ENCODE measurements around the gene MTREX.
A peak's percentile ranks its signal among the peaks of the same experiment; 100 is the strongest.

Gene MTREX

DNA sequence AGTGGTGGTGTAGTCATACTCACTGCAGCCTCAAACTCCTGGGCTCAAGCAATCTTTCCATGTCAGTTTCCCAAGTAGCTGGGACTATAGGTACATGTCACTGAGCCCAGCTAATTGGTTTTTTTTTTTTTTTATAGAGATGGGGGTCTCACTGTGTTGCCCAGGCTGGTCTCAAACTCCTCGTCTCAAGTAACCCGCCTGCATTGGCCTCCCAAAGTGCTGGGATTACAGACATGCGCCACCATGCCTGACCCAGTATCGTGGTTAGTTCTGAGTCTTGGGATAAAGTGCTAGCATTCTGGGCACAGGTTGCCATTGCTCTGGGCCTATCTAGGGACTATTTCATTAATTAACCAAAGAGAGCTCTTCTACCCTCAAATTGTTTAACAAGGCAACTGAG, 118.7 kb downstream of the MTREX start:
- Histone ChIP-seq H3K27me3 (ENCODE audit: control insufficient read depth in 1 of 2, insufficient read depth in 2 of 2, low read length in 2 of 2) (no peaks in the 10 kb centered on the region), H3K4me3 (ENCODE audit: low read length in 2 of 2) (no peak overlapping the region), H3K9me3 (ENCODE audit: control insufficient read depth in 2 of 2, low read length in 2 of 2) (no peaks in the 10 kb centered on the region), H3K4me1 (ENCODE audit: control insufficient read depth, insufficient read depth, low read length) (peaks cover 19% of the 10 kb centered on the region), H3K36me3 (ENCODE audit: control insufficient read depth in 2 of 2, insufficient read depth in 2 of 2, low read length in 2 of 2) (peaks cover 23 to 38% of the 10 kb centered on the region in 2 donors), H3K9ac (ENCODE audit: low read length in 2 of 2) (no peak overlapping the region), H3K27ac (ENCODE audit: low read length) (no peak overlapping the region)

DNA sequence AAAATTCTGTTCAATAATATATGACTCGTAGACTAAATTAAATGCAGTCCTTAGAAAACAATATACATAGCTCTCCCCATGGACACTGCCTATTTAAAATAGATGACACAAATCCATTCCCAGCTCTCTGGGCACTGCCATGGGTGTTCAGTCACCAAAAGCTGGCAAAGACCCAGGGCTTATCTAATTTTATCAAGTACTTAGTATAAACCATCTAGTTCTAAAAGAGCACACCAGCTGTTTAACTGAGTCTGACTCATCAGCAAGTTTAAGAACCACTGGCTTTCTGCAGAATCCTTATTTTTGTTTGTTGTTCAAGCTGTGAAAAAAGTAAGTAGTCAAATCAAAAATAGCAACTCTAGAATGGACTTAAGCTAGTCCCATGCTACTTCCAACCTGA, 119.4 kb downstream of the MTREX start:
- Histone ChIP-seq H3K9ac (ENCODE audit: low read length in 2 of 2) (no peak overlapping the region), H3K27ac (ENCODE audit: low read length) (no peak overlapping the region), H3K4me1 (ENCODE audit: control insufficient read depth, insufficient read depth, low read length) (peaks cover 18% of the 10 kb centered on the region), H3K27me3 (ENCODE audit: control insufficient read depth in 1 of 2, insufficient read depth in 2 of 2, low read length in 2 of 2) (no peaks in the 10 kb centered on the region), H3K36me3 (ENCODE audit: control insufficient read depth in 2 of 2, insufficient read depth in 2 of 2, low read length in 2 of 2) (peaks cover 23 to 37% of the 10 kb centered on the region in 2 donors), H3K9me3 (ENCODE audit: control insufficient read depth in 2 of 2, low read length in 2 of 2) (no peaks in the 10 kb centered on the region), H3K4me3 (ENCODE audit: low read length in 2 of 2) (no peak overlapping the region)

DNA sequence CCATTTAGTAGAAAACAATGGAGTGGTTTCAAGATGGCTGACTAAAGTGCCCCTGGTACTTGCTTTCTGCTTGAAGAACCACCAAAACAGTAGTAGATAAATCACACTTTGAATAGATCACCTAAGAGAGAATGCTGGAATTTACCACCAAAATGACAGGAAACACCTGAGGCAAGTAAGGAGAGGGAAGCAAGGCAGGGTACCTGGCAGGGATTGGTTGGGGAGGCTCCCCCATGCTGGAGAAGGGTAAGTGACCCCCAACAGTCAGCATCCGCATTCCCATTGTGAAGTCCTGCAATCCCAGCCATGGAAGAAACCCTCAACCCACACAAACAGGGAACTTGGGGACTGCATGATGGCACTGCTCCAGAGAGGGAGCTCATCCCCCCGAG, 121.4 kb downstream of the MTREX start:
- H3K27ac ChIP-seq (ENCODE audit: low read length) = peak overlapping the region; percentile 6
- H3K27me3 ChIP-seq (ENCODE audit: control insufficient read depth in 1 of 2, insufficient read depth in 2 of 2, low read length in 2 of 2) = no peaks in the 10 kb centered on the region
- no peak overlapping the region for H3K9ac ChIP-seq (ENCODE audit: low read length in 2 of 2)
- peaks cover 9 to 22% of the 10 kb centered on the region in 2 donors for H3K36me3 ChIP-seq (ENCODE audit: control insufficient read depth in 2 of 2, insufficient read depth in 2 of 2, low read length in 2 of 2)
- no peak overlapping the region for H3K4me3 ChIP-seq (ENCODE audit: low read length in 2 of 2)
- peaks cover 15% of the 10 kb centered on the region for H3K4me1 ChIP-seq (ENCODE audit: control insufficient read depth, insufficient read depth, low read length)
- no peaks in the 10 kb centered on the region for H3K9me3 ChIP-seq (ENCODE audit: control insufficient read depth in 2 of 2, low read length in 2 of 2)

DNA sequence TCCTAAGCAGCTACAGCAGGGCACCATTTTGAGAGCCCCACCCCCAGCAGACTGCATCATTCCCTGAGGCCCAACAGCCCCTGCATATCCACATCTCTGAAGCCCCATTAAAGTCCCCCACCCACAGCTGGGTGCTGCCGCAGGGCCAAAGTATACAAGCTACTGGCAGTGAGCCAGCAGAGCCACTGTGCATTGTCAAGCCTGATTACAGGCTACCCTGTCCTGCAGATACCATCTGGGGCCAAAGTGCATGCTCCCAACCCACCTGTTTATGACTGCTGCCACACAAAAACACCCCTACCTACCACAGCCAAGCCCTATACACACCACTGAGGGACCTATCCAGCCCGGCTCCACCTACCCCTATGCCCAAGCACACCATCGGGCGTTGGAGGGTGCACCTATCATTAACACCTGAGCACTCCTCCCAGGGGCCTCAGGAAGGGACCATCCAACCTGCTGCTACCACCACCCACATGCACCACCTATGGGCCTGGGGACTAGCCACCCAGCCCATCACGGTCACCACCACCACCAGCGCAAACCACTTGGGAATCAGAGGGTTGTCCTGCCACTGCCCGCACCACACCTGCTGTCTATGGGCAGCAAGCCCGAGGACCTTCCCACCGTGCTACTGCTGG, 121.9 kb downstream of the MTREX start:
- H3K4me3 ChIP-seq (ENCODE audit: low read length in 2 of 2) = peak overlapping the region; percentile 16 to 23
- H3K9ac ChIP-seq (ENCODE audit: low read length in 2 of 2) = no peak overlapping the region
- peaks cover 9 to 17% of the 10 kb centered on the region in 2 donors for H3K36me3 ChIP-seq (ENCODE audit: control insufficient read depth in 2 of 2, insufficient read depth in 2 of 2, low read length in 2 of 2)
- H3K27me3 ChIP-seq (ENCODE audit: control insufficient read depth in 1 of 2, insufficient read depth in 2 of 2, low read length in 2 of 2) = no peaks in the 10 kb centered on the region
- peaks cover 15% of the 10 kb centered on the region for H3K4me1 ChIP-seq (ENCODE audit: control insufficient read depth, insufficient read depth, low read length)
- H3K27ac ChIP-seq (ENCODE audit: low read length) = peak overlapping the region; percentile 11
- no peaks in the 10 kb centered on the region for H3K9me3 ChIP-seq (ENCODE audit: control insufficient read depth in 2 of 2, low read length in 2 of 2)

DNA sequence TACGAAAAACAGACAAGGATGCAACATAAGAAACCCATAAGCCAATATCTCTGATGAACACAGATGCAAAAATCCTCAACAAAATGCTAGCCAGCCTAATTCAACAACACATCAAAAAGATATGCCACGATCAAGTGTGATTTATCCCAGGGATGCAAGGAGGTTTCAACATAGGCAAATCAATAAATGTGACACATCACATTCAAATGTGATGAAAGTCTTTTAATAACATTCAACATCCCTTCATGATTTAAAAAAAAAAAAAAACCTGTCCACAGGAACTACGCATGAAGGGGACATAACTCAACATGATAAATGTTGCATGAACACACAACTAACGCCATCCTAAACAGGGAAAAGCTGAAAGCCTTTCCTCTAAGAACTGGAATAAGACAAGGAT, 124.8 kb downstream of the MTREX start:
- Histone ChIP-seq H3K9me3 (ENCODE audit: control insufficient read depth in 2 of 2, low read length in 2 of 2) (no peaks in the 10 kb centered on the region), H3K36me3 (ENCODE audit: control insufficient read depth in 2 of 2, insufficient read depth in 2 of 2, low read length in 2 of 2) (peaks cover 2 to 14% of the 10 kb centered on the region in 2 donors), H3K4me1 (ENCODE audit: control insufficient read depth, insufficient read depth, low read length) (peaks cover 16% of the 10 kb centered on the region), H3K4me3 (ENCODE audit: low read length in 2 of 2) (no peak overlapping the region), H3K9ac (ENCODE audit: low read length in 2 of 2) (no peak overlapping the region), H3K27ac (ENCODE audit: low read length) (no peak overlapping the region), H3K27me3 (ENCODE audit: control insufficient read depth in 1 of 2, insufficient read depth in 2 of 2, low read length in 2 of 2) (no peaks in the 10 kb centered on the region)

DNA sequence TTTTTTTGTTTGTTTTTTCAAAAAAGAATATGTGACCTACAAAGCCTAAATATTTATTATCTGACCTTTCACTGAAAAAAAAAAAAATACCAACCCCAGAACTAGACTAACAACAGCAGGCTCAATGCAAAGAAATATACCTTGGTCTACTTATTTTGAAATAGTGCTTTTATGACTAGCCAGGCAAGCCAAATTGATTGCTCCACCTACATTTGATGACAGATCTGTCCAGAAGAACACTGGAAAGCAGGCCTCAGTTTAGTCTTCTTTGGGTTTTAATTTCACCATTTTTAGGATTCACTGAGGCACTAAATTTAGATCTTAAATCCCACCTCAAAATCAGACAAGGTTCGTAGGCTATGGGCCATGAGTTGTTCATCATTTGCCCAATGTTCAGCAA, 129.7 kb downstream of the MTREX start:
- H3K27me3 ChIP-seq (ENCODE audit: control insufficient read depth in 1 of 2, insufficient read depth in 2 of 2, low read length in 2 of 2) = no peaks in the 10 kb centered on the region
- H3K9ac ChIP-seq (ENCODE audit: low read length in 2 of 2) = peak overlapping the region in 1 of 2 donors; percentile 50
- H3K4me1 ChIP-seq (ENCODE audit: control insufficient read depth, insufficient read depth, low read length) = peaks cover 47% of the 10 kb centered on the region
- peak overlapping the region; percentile 95 for H3K27ac ChIP-seq (ENCODE audit: low read length)
- H3K4me3 ChIP-seq (ENCODE audit: low read length in 2 of 2) = peak overlapping the region in 1 of 2 donors; percentile 15
- peaks cover 5 to 6% of the 10 kb centered on the region in 2 donors for H3K36me3 ChIP-seq (ENCODE audit: control insufficient read depth in 2 of 2, insufficient read depth in 2 of 2, low read length in 2 of 2)
- H3K9me3 ChIP-seq (ENCODE audit: control insufficient read depth in 2 of 2, low read length in 2 of 2) = no peaks in the 10 kb centered on the region

DNA sequence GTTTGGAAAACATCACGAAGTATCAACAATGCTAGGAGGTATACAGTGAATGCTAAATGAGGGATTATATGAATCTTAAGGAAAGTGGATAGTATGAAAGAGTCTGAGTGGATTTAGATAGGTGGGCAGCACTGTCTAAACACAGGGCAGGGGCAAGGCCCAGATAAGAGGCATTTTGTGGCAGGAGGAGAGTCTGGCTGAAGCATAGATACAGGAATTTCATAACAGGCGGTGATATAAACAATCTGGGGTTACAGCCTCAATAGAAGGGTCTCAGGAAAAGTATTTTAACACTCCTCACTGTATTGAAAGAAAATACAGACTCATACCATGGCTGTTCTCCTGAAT, 130.0 kb downstream of the MTREX start:
- H3K4me1 ChIP-seq (ENCODE audit: control insufficient read depth, insufficient read depth, low read length) = peaks cover 47% of the 10 kb centered on the region
- H3K9ac ChIP-seq (ENCODE audit: low read length in 2 of 2) = peak overlapping the region; percentile 37 to 50
- H3K4me3 ChIP-seq (ENCODE audit: low read length in 2 of 2) = peak overlapping the region in 1 of 2 donors; percentile 15

DNA sequence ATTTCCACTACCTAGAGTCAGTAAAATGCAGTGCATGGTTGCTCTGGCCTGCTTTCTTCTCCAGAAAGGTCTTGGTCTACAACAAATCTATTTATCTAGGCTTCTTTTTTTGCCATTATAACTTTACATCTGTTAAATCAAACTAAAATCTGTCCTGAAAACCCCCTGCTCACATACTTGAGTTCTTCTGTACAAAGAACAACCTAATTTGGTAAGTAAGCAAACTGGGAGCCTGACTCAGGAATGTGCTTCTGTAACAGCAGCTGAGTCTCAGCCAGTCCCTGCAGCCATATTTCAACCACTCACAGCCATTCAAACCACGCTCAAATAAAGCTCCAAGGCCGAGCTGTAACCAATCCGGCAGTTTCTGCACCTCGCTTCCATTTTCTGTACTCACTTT, 131.2 kb downstream of the MTREX start:
- no peaks in the 10 kb centered on the region for H3K27me3 ChIP-seq (ENCODE audit: control insufficient read depth in 1 of 2, insufficient read depth in 2 of 2, low read length in 2 of 2)
- H3K4me1 ChIP-seq (ENCODE audit: control insufficient read depth, insufficient read depth, low read length) = peaks cover 47% of the 10 kb centered on the region
- H3K36me3 ChIP-seq (ENCODE audit: control insufficient read depth in 2 of 2, insufficient read depth in 2 of 2, low read length in 2 of 2) = peaks cover 5 to 6% of the 10 kb centered on the region in 2 donors
- H3K27ac ChIP-seq (ENCODE audit: low read length) = peak overlapping the region; percentile 95
- H3K9ac ChIP-seq (ENCODE audit: low read length in 2 of 2) = peak overlapping the region; percentile 50 to 58
- H3K9me3 ChIP-seq (ENCODE audit: control insufficient read depth in 2 of 2, low read length in 2 of 2) = no peaks in the 10 kb centered on the region
- no peak overlapping the region for H3K4me3 ChIP-seq (ENCODE audit: low read length in 2 of 2)

More for the DNA sequence above, 130.0 kb downstream of the MTREX start:
- peak overlapping the region; percentile 95 for H3K27ac ChIP-seq (ENCODE audit: low read length)
- H3K27me3 ChIP-seq (ENCODE audit: control insufficient read depth in 1 of 2, insufficient read depth in 2 of 2, low read length in 2 of 2) = no peaks in the 10 kb centered on the region
- H3K36me3 ChIP-seq (ENCODE audit: control insufficient read depth in 2 of 2, insufficient read depth in 2 of 2, low read length in 2 of 2) = peaks cover 5 to 6% of the 10 kb centered on the region in 2 donors
- H3K9me3 ChIP-seq (ENCODE audit: control insufficient read depth in 2 of 2, low read length in 2 of 2) = no peaks in the 10 kb centered on the region

DNA sequence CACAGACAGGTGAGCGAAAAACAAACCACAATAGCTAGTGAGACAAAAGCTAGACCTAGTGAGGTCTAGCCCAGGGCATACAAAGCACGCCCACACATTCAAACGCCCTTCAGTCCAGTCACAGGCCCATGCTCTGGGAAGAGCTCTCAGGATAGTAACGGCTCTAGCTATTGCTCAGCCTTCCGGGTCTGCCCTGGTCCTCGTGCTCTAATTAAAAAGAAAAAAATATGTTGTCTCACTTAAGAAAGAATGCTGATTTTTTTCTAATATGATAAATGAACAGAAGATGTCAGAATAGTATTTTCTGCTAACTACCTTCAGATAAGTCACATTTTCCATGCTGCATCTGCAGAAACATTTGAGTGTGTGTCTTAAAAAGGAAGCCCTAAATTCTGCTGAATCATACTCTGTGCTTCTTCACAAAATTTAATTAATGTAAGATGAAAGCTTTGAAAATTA, 132.4 kb downstream of the MTREX start:
- Histone ChIP-seq H3K9ac (ENCODE audit: low read length in 2 of 2) (peak overlapping the region in 1 of 2 donors; percentile 50), H3K36me3 (ENCODE audit: control insufficient read depth in 2 of 2, insufficient read depth in 2 of 2, low read length in 2 of 2) (peaks cover 5 to 6% of the 10 kb centered on the region in 2 donors), H3K27me3 (ENCODE audit: control insufficient read depth in 1 of 2, insufficient read depth in 2 of 2, low read length in 2 of 2) (no peaks in the 10 kb centered on the region), H3K9me3 (ENCODE audit: control insufficient read depth in 2 of 2, low read length in 2 of 2) (no peaks in the 10 kb centered on the region), H3K27ac (ENCODE audit: low read length) (peak overlapping the region; percentile 95), H3K4me1 (ENCODE audit: control insufficient read depth, insufficient read depth, low read length) (peaks cover 47% of the 10 kb centered on the region), H3K4me3 (ENCODE audit: low read length in 2 of 2) (peak overlapping the region in 1 of 2 donors; percentile 0)

DNA sequence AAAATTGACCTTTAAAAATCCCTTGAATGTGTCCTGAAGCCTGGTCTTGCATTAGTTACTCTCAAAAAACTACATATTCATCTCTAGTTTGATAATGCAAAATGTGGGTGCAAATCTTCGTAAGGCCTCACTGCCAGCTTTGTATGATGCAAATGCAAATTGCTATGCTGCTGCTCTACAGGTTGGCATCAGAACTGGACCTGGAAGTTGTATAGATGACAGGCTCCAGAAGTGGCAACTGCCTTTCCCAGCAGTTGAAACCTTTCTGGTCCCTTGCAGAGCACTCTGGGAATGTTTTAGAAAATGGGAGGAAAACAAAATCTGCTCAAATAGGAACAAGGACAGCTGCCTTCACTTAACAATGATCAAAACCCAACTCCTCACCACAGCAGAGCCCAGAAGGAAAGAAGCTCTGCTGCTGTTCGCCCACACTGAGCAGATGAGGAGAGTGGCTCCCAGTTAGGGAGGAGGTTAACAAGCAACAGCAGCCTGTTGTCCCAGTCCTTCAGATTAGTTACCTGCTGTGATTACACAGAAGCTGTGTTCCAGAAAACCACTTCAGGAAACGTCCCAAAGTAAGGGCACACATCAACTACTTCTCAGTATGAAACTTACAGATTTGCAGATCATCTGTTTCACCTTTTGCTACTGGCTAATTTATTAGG, 133.4 kb downstream of the MTREX start:
- Histone ChIP-seq H3K27ac (ENCODE audit: low read length) (peak overlapping the region; percentile 80), H3K36me3 (ENCODE audit: control insufficient read depth in 2 of 2, insufficient read depth in 2 of 2, low read length in 2 of 2) (peaks cover 2 to 5% of the 10 kb centered on the region in 2 donors), H3K9me3 (ENCODE audit: control insufficient read depth in 2 of 2, low read length in 2 of 2) (no peaks in the 10 kb centered on the region), H3K27me3 (ENCODE audit: control insufficient read depth in 1 of 2, insufficient read depth in 2 of 2, low read length in 2 of 2) (no peaks in the 10 kb centered on the region), H3K4me3 (ENCODE audit: low read length in 2 of 2) (no peak overlapping the region), H3K9ac (ENCODE audit: low read length in 2 of 2) (peak overlapping the region; percentile 25 to 30), H3K4me1 (ENCODE audit: control insufficient read depth, insufficient read depth, low read length) (peaks cover 47% of the 10 kb centered on the region)

DNA sequence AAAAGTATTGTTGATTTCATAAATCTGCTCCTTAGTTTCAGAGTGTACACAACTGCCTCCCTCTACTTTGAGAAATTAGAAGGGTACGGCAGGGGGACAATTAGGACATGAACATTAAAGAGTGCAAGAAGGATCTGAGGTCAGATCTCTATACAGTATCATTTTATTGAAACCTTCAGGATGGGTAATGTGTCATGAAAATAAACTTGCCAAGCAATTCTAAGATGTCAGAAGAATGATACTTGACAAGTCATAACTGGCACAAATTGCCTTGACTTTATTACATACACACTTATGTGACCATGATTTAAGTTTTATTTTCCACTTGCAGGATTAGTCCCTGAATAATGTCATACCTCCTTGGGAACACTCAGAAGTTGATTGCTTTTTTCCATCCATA, 134.2 kb downstream of the MTREX start:
- H3K36me3 ChIP-seq (ENCODE audit: control insufficient read depth in 2 of 2, insufficient read depth in 2 of 2, low read length in 2 of 2) = peaks cover 0 to 5% of the 10 kb centered on the region in 2 donors
- no peak overlapping the region for H3K4me3 ChIP-seq (ENCODE audit: low read length in 2 of 2)
- peaks cover 46% of the 10 kb centered on the region for H3K4me1 ChIP-seq (ENCODE audit: control insufficient read depth, insufficient read depth, low read length)
- H3K9me3 ChIP-seq (ENCODE audit: control insufficient read depth in 2 of 2, low read length in 2 of 2) = no peaks in the 10 kb centered on the region
- H3K27me3 ChIP-seq (ENCODE audit: control insufficient read depth in 1 of 2, insufficient read depth in 2 of 2, low read length in 2 of 2) = no peaks in the 10 kb centered on the region
- H3K27ac ChIP-seq (ENCODE audit: low read length) = peak overlapping the region; percentile 80
- no peak overlapping the region for H3K9ac ChIP-seq (ENCODE audit: low read length in 2 of 2)

Data from stomach smooth muscle (tissue), 2 donors.